ENCODE results near the gene M1AP.
"Not testable (repeated sequence)": the region's sequence is repeated elsewhere in the genome, so short reads cannot be mapped to it uniquely, and the experiment has no call there.

Gene M1AP

GRCh38 chr2:74561022-74561421 lies 87.1 kb downstream of the M1AP start:
- DNase-seq, result not testable (repeated sequence)

GRCh38 chr2:74560591-74560990 lies 87.5 kb downstream of the M1AP start:
- DNase-seq, result no peak

GRCh38 chr2:74559912-74560311 lies 88.2 kb downstream of the M1AP start:
- no peak for DNase-seq

- no peak for DNase-seq
These were observed 89.6 kb downstream of the M1AP start for GRCh38 chr2:74558284-74559230.

GRCh38 chr2:74556831-74557370 lies 91.2 kb downstream of the M1AP start:
- no peak for DNase-seq

- DNase-seq, result no peak
These were observed 92.0 kb downstream of the M1AP start for GRCh38 chr2:74556159-74556558.

GRCh38 chr2:74555610-74556103 lies 92.5 kb downstream of the M1AP start:
- no peak for DNase-seq

- DNase-seq, result no peak
These were observed 93.2 kb downstream of the M1AP start for GRCh38 chr2:74554820-74555531.

GRCh38 chr2:74553892-74554819 lies 94.0 kb downstream of the M1AP start, which contains the start of the genes DOK1 and LOXL3:
DOK1 (plus strand) TSS chr2:74554720; CDS start chr2:74554755, 35 bp downstream.
LOXL3 (minus strand) TSS chr2:74553942; CDS start chr2:74552634, 1,308 bp downstream.
- DNase-seq, result peak; percentile 73

GRCh38 chr2:74552914-74553811 lies 95.0 kb downstream of the M1AP start:
- no peak for DNase-seq

GRCh38 chr2:74551942-74552913 lies 95.9 kb downstream of the M1AP start:
- DNase-seq, result no peak

- DNase-seq, result no peak
These were observed 96.6 kb downstream of the M1AP start for GRCh38 chr2:74551530-74551929.

GRCh38 chr2:74550231-74550630 lies 97.9 kb downstream of the M1AP start:
- no peak for DNase-seq

- DNase-seq, result peak; percentile 25
These were observed 99.0 kb downstream of the M1AP start for GRCh38 chr2:74548900-74549826.

- no peak for DNase-seq
These were observed 99.7 kb downstream of the M1AP start for GRCh38 chr2:74548285-74548899.

- no peak for DNase-seq
These were observed 102.1 kb downstream of the M1AP start for GRCh38 chr2:74546004-74546403.

GRCh38 chr2:74544634-74545033 lies 103.5 kb downstream of the M1AP start:
- no peak for DNase-seq

GRCh38 chr2:74542978-74543377 lies 105.2 kb downstream of the M1AP start:
- no peak for DNase-seq
